Astrocyte of the cerebellum (primary cell): ENCODE data around the gene CXCR4.

Source experiments
- DNase-seq: peaks from one replicate; pipeline ENCODE4 v3.0.0-alpha.2; 2011; ENCODE audit warnings: low read depth
- H3K4me3 ChIP-seq: 2 replicates; pipeline ENCODE4 v1.5.1; 2011; ENCODE audit warnings: mild to moderate bottlenecking, low read depth, low read length, moderate library complexity
- CTCF ChIP-seq: IDR thresholded peaks from 2 replicates; pipeline ENCODE4 v1.5.1; 2012; ENCODE audit warnings: low read length, low read depth, moderate library complexity, mild to moderate bottlenecking; ENCODE audit errors: missing control alignments
- in situ Hi-C: cut with HindIII; loops from 2 replicates; pipeline ENCODE4 v1.10.0; 2017; ENCODE audit warnings: low sequenced_read_pairs

Gene CXCR4

GRCh38 chr2:136136931-136137330 lies 19.0 kb upstream of the CXCR4 start:
- no peak overlapping the region for H3K4me3 ChIP-seq
- TF ChIP-seq CTCF, result no peak
- in situ Hi-C loops, result no loop called here

GRCh38 chr2:136135921-136136906 lies 18.3 kb upstream of the CXCR4 start:
- no peak for TF ChIP-seq CTCF
- H3K4me3 ChIP-seq, result no peak overlapping the region
- peak; percentile 26 for DNase-seq
- in situ Hi-C loops, result no loop called here

More at GRCh38 chr2:136136931-136137330, 19.0 kb upstream of the CXCR4 start:
- no peak for DNase-seq

GRCh38 chr2:136135462-136135861 lies 17.5 kb upstream of the CXCR4 start:
- in situ Hi-C loops, result no loop called here
- TF ChIP-seq CTCF, result no peak
- no peak overlapping the region for H3K4me3 ChIP-seq
- DNase-seq, result no peak

- no peak overlapping the region for H3K4me3 ChIP-seq
- TF ChIP-seq CTCF, result no peak
- no peak for DNase-seq
- in situ Hi-C loops, result no loop called here
Measured at GRCh38 chr2:136134126-136134525, 16.2 kb upstream of the CXCR4 start.

GRCh38 chr2:136133586-136133985 lies 15.6 kb upstream of the CXCR4 start:
- DNase-seq, result no peak
- in situ Hi-C loops, result no loop called here
- TF ChIP-seq CTCF, result no peak
- no peak overlapping the region for H3K4me3 ChIP-seq

GRCh38 chr2:136133176-136133575 lies 15.2 kb upstream of the CXCR4 start:
- no peak overlapping the region for H3K4me3 ChIP-seq
- in situ Hi-C loops, result no loop called here
- no peak for TF ChIP-seq CTCF
- DNase-seq, result no peak
